KMS-11 (cell line): ENCODE results near the gene ST3GAL2.

Source experiments
- H2AFZ ChIP-seq: fragments of 200-600 bp; sonication (generic); 2 replicates; pipeline ENCODE4 v1.6.1; 2016; ENCODE audit warnings: antibody characterized with exemption, mixed run types, low read depth
- H3K27ac ChIP-seq: fragments of 200-600 bp; sonication (generic); 2 replicates; pipeline ENCODE4 v1.6.1; 2016; ENCODE audit warnings: mild to moderate bottlenecking, mixed run types
- H3K27me3 ChIP-seq: fragments of 200-600 bp; sonication (generic); 2 replicates; pipeline ENCODE4 v1.6.1; 2017; ENCODE audit warnings: mild to moderate bottlenecking, low read depth, mixed run types, moderate library complexity; ENCODE audit not compliant: insufficient read depth
- H3K36me3 ChIP-seq: fragments of 200-600 bp; sonication (generic); 2 replicates; pipeline ENCODE4 v1.6.1; 2017; ENCODE audit warnings: mild to moderate bottlenecking, mixed run types; ENCODE audit not compliant: insufficient read depth
- H3K4me1 ChIP-seq: fragments of 200-600 bp; sonication (generic); 2 replicates; pipeline ENCODE4 v1.6.1; 2016; ENCODE audit warnings: mild to moderate bottlenecking, low read depth, mixed run types; ENCODE audit not compliant: poor library complexity, severe bottlenecking
- H3K4me2 ChIP-seq: fragments of 200-600 bp; sonication (generic); 2 replicates; pipeline ENCODE4 v1.7.0; 2016; ENCODE audit warnings: mild to moderate bottlenecking, mixed run types
- H3K4me3 ChIP-seq: fragments of 200-600 bp; sonication (generic); IDR thresholded peaks from 2 replicates; pipeline ENCODE4 v1.6.1; 2017; ENCODE audit warnings: low read depth, low read length, mixed read lengths; ENCODE audit not compliant: insufficient read depth
- H3K79me2 ChIP-seq: fragments of 200-600 bp; sonication (generic); 2 replicates; pipeline ENCODE4 v1.6.1; 2016; ENCODE audit warnings: low read depth, mixed run types; ENCODE audit not compliant: insufficient read depth
- H3K9ac ChIP-seq: fragments of 200-600 bp; sonication (generic); 2 replicates; pipeline ENCODE4 v1.6.1; 2016; ENCODE audit warnings: mild to moderate bottlenecking, mixed run types
- H4K20me1 ChIP-seq: fragments of 200-600 bp; sonication (generic); 2 replicates; pipeline ENCODE4 v1.6.1; 2016; ENCODE audit warnings: mild to moderate bottlenecking, mixed run types; ENCODE audit not compliant: insufficient read depth
- TF ChIP-seq, protein P1 (sequence below): fragments of 200-600 bp; sonication (generic); conservative IDR thresholded peaks from 2 replicates; pipeline ENCODE4 v1.6.1; 2017; ENCODE audit warnings: low read depth, mild to moderate bottlenecking, antibody characterized with exemption, low read length, moderate library complexity, mixed read lengths

The ST3GAL2 gene

GRCh38 chr16:70395345-70395901 lies 43.5 kb downstream of the ST3GAL2 start:
- no peaks in the 10 kb centered on the region for H3K79me2 ChIP-seq
- H3K4me2 ChIP-seq: no peak overlapping the region; the same call in 1 of the 2 replicates
- no peak overlapping the region for H2AFZ ChIP-seq
- H3K4me1 ChIP-seq: peaks cover 25% of the 10 kb centered on the region
- no peak overlapping the region for H3K27ac ChIP-seq
- H3K4me3 ChIP-seq: no peak overlapping the region
- no peaks in the 10 kb centered on the region for H4K20me1 ChIP-seq
- no peaks in the 10 kb centered on the region for H3K36me3 ChIP-seq
- H3K9ac ChIP-seq: no peak overlapping the region
- TF ChIP-seq, protein P1, sequence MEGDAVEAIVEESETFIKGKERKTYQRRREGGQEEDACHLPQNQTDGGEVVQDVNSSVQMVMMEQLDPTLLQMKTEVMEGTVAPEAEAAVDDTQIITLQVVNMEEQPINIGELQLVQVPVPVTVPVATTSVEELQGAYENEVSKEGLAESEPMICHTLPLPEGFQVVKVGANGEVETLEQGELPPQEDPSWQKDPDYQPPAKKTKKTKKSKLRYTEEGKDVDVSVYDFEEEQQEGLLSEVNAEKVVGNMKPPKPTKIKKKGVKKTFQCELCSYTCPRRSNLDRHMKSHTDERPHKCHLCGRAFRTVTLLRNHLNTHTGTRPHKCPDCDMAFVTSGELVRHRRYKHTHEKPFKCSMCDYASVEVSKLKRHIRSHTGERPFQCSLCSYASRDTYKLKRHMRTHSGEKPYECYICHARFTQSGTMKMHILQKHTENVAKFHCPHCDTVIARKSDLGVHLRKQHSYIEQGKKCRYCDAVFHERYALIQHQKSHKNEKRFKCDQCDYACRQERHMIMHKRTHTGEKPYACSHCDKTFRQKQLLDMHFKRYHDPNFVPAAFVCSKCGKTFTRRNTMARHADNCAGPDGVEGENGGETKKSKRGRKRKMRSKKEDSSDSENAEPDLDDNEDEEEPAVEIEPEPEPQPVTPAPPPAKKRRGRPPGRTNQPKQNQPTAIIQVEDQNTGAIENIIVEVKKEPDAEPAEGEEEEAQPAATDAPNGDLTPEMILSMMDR: peak; percentile 92
- H3K27me3 ChIP-seq: no peaks in the 10 kb centered on the region

GRCh38 chr16:70394853-70395252 lies 44.0 kb downstream of the ST3GAL2 start:
- no peaks in the 10 kb centered on the region for H3K27me3 ChIP-seq
- no peak overlapping the region for H3K4me2 ChIP-seq
- TF ChIP-seq, protein P1: no peak
- no peaks in the 10 kb centered on the region for H4K20me1 ChIP-seq
- no peaks in the 10 kb centered on the region for H3K79me2 ChIP-seq
- H3K4me3 ChIP-seq: no peak overlapping the region
- H2AFZ ChIP-seq: no peak overlapping the region
- peaks cover 25% of the 10 kb centered on the region for H3K4me1 ChIP-seq
- no peak overlapping the region for H3K9ac ChIP-seq
- no peak overlapping the region for H3K27ac ChIP-seq
- H3K36me3 ChIP-seq: no peaks in the 10 kb centered on the region

DNA sequence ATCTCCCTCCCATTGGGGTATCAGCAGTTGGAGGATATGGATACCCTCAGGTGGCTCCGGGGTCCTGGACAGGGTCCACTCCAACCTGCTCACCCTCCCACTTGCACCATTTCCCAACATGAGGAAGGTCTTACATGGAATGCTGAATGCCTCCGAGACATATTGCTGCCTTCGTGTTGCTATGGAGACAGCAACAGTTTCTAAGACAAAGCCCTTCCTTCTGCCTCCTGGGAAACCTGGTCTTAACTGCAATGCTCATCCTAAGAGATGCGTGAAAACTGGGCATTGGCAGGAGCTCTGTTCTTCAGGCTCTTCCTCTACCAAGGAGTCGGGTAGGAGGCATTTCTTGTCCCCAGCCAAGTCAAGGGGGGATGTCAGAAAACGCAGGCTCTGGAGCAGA lies 45.2 kb downstream of the ST3GAL2 start:
- H3K36me3 ChIP-seq: no peaks in the 10 kb centered on the region

DNA sequence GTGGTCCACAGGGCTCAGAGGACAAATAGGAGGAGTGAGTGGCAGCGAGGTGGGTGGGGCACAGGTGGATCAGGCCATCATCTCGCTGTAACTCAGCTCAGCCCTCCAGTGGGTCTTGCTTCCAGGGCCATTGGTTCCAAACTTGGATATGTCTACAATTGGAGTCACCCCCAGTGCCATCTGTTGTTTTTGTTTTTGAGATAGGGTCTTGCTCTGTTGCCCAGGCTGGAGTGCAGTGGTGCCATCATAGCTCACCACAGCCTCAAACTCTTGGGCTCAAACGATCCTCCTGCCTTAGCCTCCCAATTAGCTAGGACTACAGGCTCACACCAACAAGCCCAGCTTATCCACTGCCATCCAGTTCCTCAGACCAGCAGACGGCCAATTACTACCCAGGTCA lies 46.3 kb downstream of the ST3GAL2 start:
- Histone ChIP-seq H3K4me3 (no peak overlapping the region), H3K36me3 (peaks cover 5% of the 10 kb centered on the region; the same call in 1 of the 2 replicates), H3K4me2 (no peak overlapping the region), H3K9ac (no peak overlapping the region), H4K20me1 (no peaks in the 10 kb centered on the region), H3K27me3 (no peaks in the 10 kb centered on the region), H3K4me1 (peaks cover 23% of the 10 kb centered on the region), H3K79me2 (no peaks in the 10 kb centered on the region), H2AFZ (no peak overlapping the region), H3K27ac (no peak overlapping the region)
- TF ChIP-seq, protein P1: no peak

More for the DNA sequence above, 45.2 kb downstream of the ST3GAL2 start:
- Histone ChIP-seq H3K9ac (no peak overlapping the region), H3K4me2 (no peak overlapping the region), H4K20me1 (no peaks in the 10 kb centered on the region), H3K27ac (no peak overlapping the region), H2AFZ (no peak overlapping the region), H3K27me3 (no peaks in the 10 kb centered on the region), H3K4me3 (no peak overlapping the region), H3K79me2 (no peaks in the 10 kb centered on the region), H3K4me1 (peaks cover 25% of the 10 kb centered on the region)
- TF ChIP-seq, protein P1: no peak
